H1 (cell line): Measurements from ENCODE around the gene DHRS1. TPM values are rescaled to one million over a fixed set of nuclear protein-coding genes. Genes with fewer than 3 reads are reported as not detected.

Experiments
- CTCF ChIA-PET: fragments of 300-600 bp; sonication (Branson Sonifier 250); formaldehyde crosslinking; loops from one replicate; lab custom pipeline; 2021; ENCODE audit not compliant: partially characterized antibody; lab: Charles Lee
- POLR2A ChIA-PET: fragments of 300-600 bp; sonication (Branson Sonifier 250); formaldehyde crosslinking; loops from one replicate; lab custom pipeline; 2021; ENCODE audit warnings: inconsistent platforms; ENCODE audit not compliant: partially characterized antibody; lab: Charles Lee
- DNase-seq, 2 experiments: peaks; one replicate each; pipeline versions ENCODE4 v3.0.0 to v3.0.0-alpha.2; 2010 to 2022; ENCODE audit warnings: low spot score in 2 of 2, low read depth in 1 of 2, mixed read lengths in 1 of 2
- FAIRE-seq: peaks from 2 replicates; lab custom pipeline; 2011; peaks lifted over from hg19 to GRCh38; lab: Jason Lieb, UNC
- H2AFZ ChIP-seq: 2 replicates; pipeline ENCODE4 v1.8.1; 2012; ENCODE audit warnings: low read length, inconsistent platforms
- H2AK5ac ChIP-seq: 2 replicates; pipeline ENCODE4 v1.6.1; 2013; ENCODE audit warnings: low read depth, low read length
- H2BK120ac ChIP-seq: replicated peaks from 2 replicates; pipeline ENCODE3; 2013; ENCODE audit warnings: low read depth, low read length, inconsistent platforms
- H2BK12ac ChIP-seq: 2 replicates; pipeline ENCODE4 v1.6.1; 2013; ENCODE audit warnings: low read depth, low read length
- H2BK15ac ChIP-seq: 2 replicates; pipeline ENCODE4 v1.6.1; 2013; ENCODE audit warnings: low read length
- H2BK20ac ChIP-seq: 2 replicates; pipeline ENCODE4 v1.6.1; 2013; ENCODE audit warnings: low read length
- H2BK5ac ChIP-seq: 2 replicates; pipeline ENCODE4 v1.6.1; 2013; ENCODE audit warnings: low read depth, low read length
- H3K14ac ChIP-seq: 2 replicates; pipeline ENCODE4 v1.6.1; 2013; ENCODE audit warnings: inconsistent platforms; ENCODE audit not compliant: insufficient read length
- H3K18ac ChIP-seq: 2 replicates; pipeline ENCODE4 v1.6.1; 2013; ENCODE audit warnings: low read length; ENCODE audit errors: extremely low read depth
- H3K23ac ChIP-seq: 2 replicates; pipeline ENCODE4 v1.6.1; 2013; ENCODE audit warnings: inconsistent platforms; ENCODE audit not compliant: insufficient read length
- H3K23me2 ChIP-seq: 2 replicates; pipeline ENCODE4 v1.6.1; 2013; ENCODE audit warnings: low read depth, low read length
- H3K27ac ChIP-seq: 2 replicates; pipeline ENCODE4 v1.6.1; 2011; ENCODE audit warnings: low read depth, low read length, inconsistent platforms
- H3K27me3 ChIP-seq, 4 experiments: replicated peaks in 1 of 4; 1 replicate in 1 of 4; 2 replicates in 3 of 4; pipeline versions ENCODE4 v1.6.1 to v1.8.1; 2011 to 2013; ENCODE audit warnings: low read length in 3 of 4, mild to moderate bottlenecking in 3 of 4, inconsistent platforms in 2 of 4, mixed read lengths in 2 of 4, moderate library complexity in 1 of 4; ENCODE audit not compliant: control insufficient read depth in 3 of 4, insufficient read depth in 3 of 4; ENCODE audit errors: extremely low read depth in 1 of 4
- H3K36me3 ChIP-seq, 4 experiments: 2 replicates each; pipeline versions ENCODE4 v1.6.1 to v1.8.1; 2011 to 2013; ENCODE audit warnings: mild to moderate bottlenecking in 4 of 4, low read length in 3 of 4, moderate library complexity in 2 of 4, control low read depth in 1 of 4, inconsistent platforms in 1 of 4; ENCODE audit not compliant: insufficient read depth in 4 of 4, control insufficient read depth in 2 of 4
- H3K4ac ChIP-seq: replicated peaks from 2 replicates; pipeline ENCODE3; 2013; ENCODE audit warnings: low read length, low read depth, mixed read lengths, inconsistent platforms; ENCODE audit not compliant: insufficient read length
- H3K4me1 ChIP-seq, 4 experiments: replicated peaks in 1 of 4; 1 replicate in 1 of 4; 2 replicates in 3 of 4; pipeline versions ENCODE4 v1.6.1 to v1.8.1; 2011 to 2013; ENCODE audit warnings: low read length in 3 of 4, inconsistent platforms in 2 of 4, mixed read lengths in 1 of 4; ENCODE audit not compliant: insufficient read depth in 4 of 4, control insufficient read depth in 3 of 4
- H3K4me2 ChIP-seq, 2 experiments: 2 replicates each; pipeline versions ENCODE4 v1.6.1 to v1.8.1; 2011 to 2013; ENCODE audit warnings: low read depth in 2 of 2, low read length in 2 of 2, control low read depth in 1 of 2, inconsistent platforms in 1 of 2, mild to moderate bottlenecking in 1 of 2; ENCODE audit not compliant: insufficient read depth in 1 of 2
- H3K4me3 ChIP-seq, 4 experiments: fragments of 200-600, 300-600 bp in 1 of 4; sonication (generic), shearing (Covaris generic), sonication (Bioruptor Twin) in 1 of 4; 2 replicates each; pipeline versions ENCODE4 v1.5.1 to v1.8.1; 2011 to 2016; ENCODE audit warnings: low read length in 4 of 4, low read depth in 3 of 4, control low read depth in 2 of 4, inconsistent platforms in 2 of 4, mild to moderate bottlenecking in 2 of 4, mixed read lengths in 1 of 4, moderate library complexity in 1 of 4; ENCODE audit not compliant: insufficient read depth in 2 of 4; ENCODE audit errors: extremely low read depth in 1 of 4
- H3K56ac ChIP-seq: replicated peaks from 2 replicates; pipeline ENCODE3; 2013; ENCODE audit warnings: low read depth, mild to moderate bottlenecking, mixed read lengths, low read length, inconsistent platforms; ENCODE audit not compliant: insufficient read length
- H3K79me1 ChIP-seq: 2 replicates; pipeline ENCODE4 v1.6.1; 2013; ENCODE audit warnings: low read depth, low read length, control low read depth
- H3K79me2 ChIP-seq, 2 experiments: 2 replicates each; pipeline versions ENCODE4 v1.6.1 to v1.8.1; 2012 to 2013; ENCODE audit warnings: low read length in 2 of 2, mild to moderate bottlenecking in 2 of 2, inconsistent platforms in 1 of 2; ENCODE audit not compliant: insufficient read depth in 2 of 2, control insufficient read depth in 1 of 2
- H3K9ac ChIP-seq, 4 experiments: replicated peaks in 1 of 4; 1 replicate in 1 of 4; 2 replicates in 3 of 4; pipeline versions ENCODE4 v1.6.1 to v1.8.1; 2011 to 2013; ENCODE audit warnings: low read depth in 3 of 4, low read length in 3 of 4, control low read depth in 2 of 4, mild to moderate bottlenecking in 2 of 4, moderate library complexity in 2 of 4, inconsistent platforms in 1 of 4; ENCODE audit errors: extremely low read depth in 1 of 4
- H3K9me3 ChIP-seq, 2 experiments: 2 replicates each; pipeline versions ENCODE4 v1.6.1 to v1.8.1; 2012 to 2013; ENCODE audit warnings: mild to moderate bottlenecking in 2 of 2, moderate library complexity in 2 of 2, control low read depth in 1 of 2, inconsistent platforms in 1 of 2, low read depth in 1 of 2, low read length in 1 of 2, mixed read lengths in 1 of 2; ENCODE audit not compliant: insufficient read depth in 2 of 2
- H4K20me1 ChIP-seq, 2 experiments: replicated peaks in 1 of 2; 2 replicates each; pipeline versions ENCODE3 to v1.8.1; 2011 to 2013; ENCODE audit warnings: inconsistent platforms in 2 of 2, low read length in 2 of 2, mild to moderate bottlenecking in 1 of 2; ENCODE audit not compliant: insufficient read depth in 2 of 2, control insufficient read depth in 1 of 2
- H4K5ac ChIP-seq: 2 replicates; pipeline ENCODE4 v1.6.1; 2013; ENCODE audit warnings: low read length, low read depth, mixed read lengths, inconsistent platforms; ENCODE audit not compliant: insufficient read length
- H4K8ac ChIP-seq: 2 replicates; pipeline ENCODE4 v1.8.0; 2013; ENCODE audit warnings: mild to moderate bottlenecking, moderate library complexity, low read length, inconsistent platforms; ENCODE audit not compliant: insufficient read depth; ENCODE audit errors: extremely low read depth
- H4K91ac ChIP-seq: replicated peaks from 2 replicates; pipeline ENCODE3; 2013; ENCODE audit warnings: low read length, mixed read lengths, inconsistent platforms; ENCODE audit not compliant: insufficient read length
- ASH2L ChIP-seq: fragments of 200-600, 300-600 bp; sonication (generic); IDR thresholded peaks from one replicate; pipeline ENCODE4 v1.7.1; 2017; ENCODE audit warnings: low read length
- CEBPB ChIP-seq: IDR thresholded peaks from 2 replicates; pipeline ENCODE4 v1.6.1; 2012; ENCODE audit warnings: low read depth, low read length
- EZH2 ChIP-seq: fragments of 200-600 bp; sonication (generic); IDR thresholded peaks from 2 replicates; pipeline ENCODE4 v1.7.1; 2012; ENCODE audit warnings: low read depth, mild to moderate bottlenecking, moderate library complexity, low read length, inconsistent platforms; ENCODE audit not compliant: severe bottlenecking
- GABPA ChIP-seq: IDR thresholded peaks from 2 replicates; pipeline ENCODE4 v1.6.1; 2011; ENCODE audit warnings: mild to moderate bottlenecking, low read length, moderate library complexity, borderline replicate concordance; ENCODE audit not compliant: insufficient read depth
- JUN ChIP-seq: IDR thresholded peaks from 2 replicates; pipeline ENCODE4 v1.6.1; 2011; ENCODE audit warnings: low read depth, mild to moderate bottlenecking, improper control_type of control experiment, low read length
- NRF1 ChIP-seq: IDR thresholded peaks from 2 replicates; pipeline ENCODE4 v1.6.1; 2011; ENCODE audit warnings: mild to moderate bottlenecking, low read depth, low read length, improper control_type of control experiment
- POU5F1 ChIP-seq: IDR thresholded peaks from 2 replicates; pipeline ENCODE4 v1.6.1; 2011; ENCODE audit warnings: low read depth, mild to moderate bottlenecking, low read length, moderate library complexity
- RFX5 ChIP-seq: IDR thresholded peaks from 2 replicates; pipeline ENCODE4 v1.6.1; 2011; ENCODE audit warnings: low read depth, low read length, improper control_type of control experiment, borderline replicate concordance
- SIX5 ChIP-seq: IDR thresholded peaks from 2 replicates; pipeline ENCODE4 v1.6.1; 2011; ENCODE audit warnings: mild to moderate bottlenecking, low read depth, low read length
- TEAD4 ChIP-seq: IDR thresholded peaks from 2 replicates; pipeline ENCODE4 v1.6.1; 2012; ENCODE audit warnings: low read depth, low read length, inconsistent platforms, mixed read lengths
- WGBS, 2 experiments: shearing (Covaris generic) in 1 of 2; methylation state at CpG; one replicate each; pipeline versions ENCODE4 v1.1.6 to v1.1.7; 2013 to 2015; ENCODE audit warnings: low lambda C conversion rate in 2 of 2, mixed read lengths in 2 of 2, inconsistent platforms in 1 of 2, low coverage in 1 of 2, missing lambda C conversion rate in 1 of 2; ENCODE audit not compliant: insufficient replicate concordance in 2 of 2, insufficient coverage in 1 of 2, insufficient read length in 1 of 2; ENCODE audit errors: extremely low coverage in 1 of 2, missing lambda C conversion rate in 1 of 2; 5-methylcytosine and 5-hydroxymethylcytosine counted together
- polyA plus RNA-seq, 7 experiments: library from polyadenylated mRNA; depleted of rRNA in 3 of 7; stranded (reverse) in 5 of 7; unstranded in 2 of 7; fragments of >200 nt in 5 of 7; fragments of 200-250 nt in 2 of 7; gene quantifications; 1 replicate in 5 of 7; 2 replicates in 1 of 7; 4 replicates in 1 of 7; pipeline versions ENCODE4 v1.2.1 to v1.2.3, GENCODE V29; 2011 to 2013; ENCODE audit warnings: missing spikeins in 2 of 7, mixed read lengths in 2 of 7
- total RNA-seq: library from RNA; stranded (reverse); fragmentation: NEBNext Ultra II Directional; extraction: Animal tissue kit (Norgen Biotek cat#: 25700); gene quantifications from 2 replicates; pipeline ENCODE4 v1.2.1, GENCODE V29; 2021

DHRS1 gene
- total and polyA plus RNA-seq, 2 of the 8 experiments (the other 6 are each of a cell fraction or from before 2014, with no cell fraction given), result 8.8 to 31.7 TPM

GRCh38 chr14:24266344-24267244, 33.0 kb downstream of the DHRS1 start:
- H4K5ac ChIP-seq, result no peak overlapping the region
- ChIA-PET CTCF (interaction anchor here (0.5 to 8.6 kb wide), 7 partner anchors 9 to 113 kb away, joined by 3 to 94 read pairs (median 11); partner anchors contain the start of genes CIDEB, DHRS1, NOP9 and TINF2), POLR2A (interaction anchor here (1.1 to 2.6 kb wide), 6 partner anchors 14 to 81 kb away, joined by 3 to 10 read pairs (median 4); partner anchors contain the start of genes CIDEB, DHRS1, NOP9 and TINF2)
- H3K36me3 ChIP-seq, result no peaks in the 10 kb centered on the region; a peak in 3 of 8 replicates
- H3K9me3 ChIP-seq, result no peaks in the 10 kb centered on the region
- no peak overlapping the region for H3K4me3 ChIP-seq
- no peak overlapping the region for H3K56ac ChIP-seq
- no peak overlapping the region for H2BK5ac ChIP-seq
- DNase-seq (no peak), FAIRE-seq (no peak)
- TF ChIP-seq ASH2L, result no peak
- no peak for TF ChIP-seq CEBPB
- TF ChIP-seq EZH2, result no peak
- TF ChIP-seq RFX5, result no peak
- TF ChIP-seq GABPA, result no peak
- TF ChIP-seq TEAD4, result no peak
- no peak for TF ChIP-seq NRF1
- TF ChIP-seq JUN, result no peak
- TF ChIP-seq SIX5, result no peak
- TF ChIP-seq POU5F1, result no peak
- no peak overlapping the region for H3K4ac ChIP-seq
- no peak overlapping the region for H2AFZ ChIP-seq
- H2BK12ac ChIP-seq, result no peak overlapping the region
- H3K4me2 ChIP-seq, result no peak overlapping the region
- no peak overlapping the region for H2BK20ac ChIP-seq
- H3K23ac ChIP-seq, result no peak overlapping the region
- H2AK5ac ChIP-seq, result no peak overlapping the region
- H3K79me2 ChIP-seq, result no peaks in the 10 kb centered on the region
- no peaks in the 10 kb centered on the region for H3K27me3 ChIP-seq
- peaks cover 0 to 2% of the 10 kb centered on the region in 2 experiments for H4K20me1 ChIP-seq
- no peak overlapping the region for H3K18ac ChIP-seq
- WGBS, 2 experiments, result 90% methylated on average over 17 of the region's 18 CpGs; no CpG with 5 or more reads in 1 of the 2 experiments
- H3K14ac ChIP-seq, result no peak overlapping the region
- no peak overlapping the region for H3K9ac ChIP-seq
- H3K27ac ChIP-seq, result no peak overlapping the region
- no peak overlapping the region for H2BK120ac ChIP-seq
- no peak overlapping the region for H4K91ac ChIP-seq
- H3K4me1 ChIP-seq, result peaks cover 0 to 2% (median 0%) of the 10 kb centered on the region in 4 experiments; a peak in 1 of 7 replicates
- no peaks in the 10 kb centered on the region for H3K79me1 ChIP-seq
- H2BK15ac ChIP-seq, result no peak overlapping the region
- no peak overlapping the region for H4K8ac ChIP-seq
- H3K23me2 ChIP-seq, result peaks cover 2% of the 10 kb centered on the region
